K562 (cell line): Measurements from ENCODE around the gene CERS6.

Experiments
- ELK1 ChIP-seq: sonication (generic); formaldehyde crosslinking; IDR thresholded peaks from 2 replicates; pipeline ENCODE4 v1.8.1; 2022; ENCODE audit warnings: missing genetic modification reagents
- ESRRA ChIP-seq: fragments of 450-650 bp; IDR thresholded peaks from 2 replicates; pipeline ENCODE4 v1.6.1; 2014; ENCODE audit warnings: low read depth, mild to moderate bottlenecking, moderate library complexity, borderline replicate concordance
- EZH2 ChIP-seq: IDR thresholded peaks from 2 replicates; pipeline ENCODE4 v1.6.1; 2012; ENCODE audit warnings: low read depth, mild to moderate bottlenecking, inconsistent platforms, low read length, borderline replicate concordance
- GMEB1 ChIP-seq: fragments of 250-450 bp; sonication (Bioruptor Pico); IDR thresholded peaks from 2 replicates; pipeline ENCODE4 v1.4.0; 2020; ENCODE audit warnings: mild to moderate bottlenecking
- NFIC ChIP-seq: fragments of 450-650 bp; IDR thresholded peaks from 2 replicates; pipeline ENCODE4 v1.6.1; 2017; ENCODE audit warnings: mild to moderate bottlenecking, inconsistent platforms
- REST ChIP-seq, 2 experiments: fragments of 450-650 bp; formaldehyde crosslinking in 1 of 2; IDR thresholded peaks; 2 replicates each; pipeline versions ENCODE4 v1.4.0 to v1.6.1; 2014 to 2020; ENCODE audit warnings: mild to moderate bottlenecking in 2 of 2, borderline replicate concordance in 1 of 2, low read depth in 1 of 2
- SP1 ChIP-seq: sonication (generic); formaldehyde crosslinking; IDR thresholded peaks from 2 replicates; pipeline ENCODE4 v1.8.1; 2022; ENCODE audit warnings: mild to moderate bottlenecking, missing genetic modification reagents
- TAF1 ChIP-seq: IDR thresholded peaks from 2 replicates; pipeline ENCODE4 v1.6.1; 2011; ENCODE audit warnings: mild to moderate bottlenecking, low read length, moderate library complexity; ENCODE audit not compliant: insufficient read depth, control insufficient read depth, severe bottlenecking; ENCODE audit errors: extremely low read depth
- ZC3H4 ChIP-seq: sonication (generic); formaldehyde crosslinking; IDR thresholded peaks from 2 replicates; pipeline ENCODE4 v1.9.0; 2021; ENCODE audit warnings: missing genetic modification reagents, borderline replicate concordance
- ZNF174 ChIP-seq: fragments of 250-450 bp; sonication (Bioruptor Pico); IDR thresholded peaks from 2 replicates; pipeline ENCODE4 v1.4.0; 2020; ENCODE audit warnings: mild to moderate bottlenecking
- TF ChIP-seq, protein P1 (sequence below), 2 experiments: fragments of 450-650 bp in 1 of 2; IDR thresholded peaks; 2 replicates each; pipeline ENCODE4 v1.6.1; 2011 to 2017; ENCODE audit warnings: low read depth in 2 of 2, antibody characterized with exemption in 1 of 2, borderline replicate concordance in 1 of 2, low read length in 1 of 2, mild to moderate bottlenecking in 1 of 2, mixed read lengths in 1 of 2; ENCODE audit not compliant: control insufficient read depth in 1 of 2
- TF ChIP-seq, protein P2 (sequence below): fragments of 250-450 bp; sonication (Bioruptor Pico); IDR thresholded peaks from 2 replicates; pipeline ENCODE4 v1.5.0; 2022; ENCODE audit warnings: mild to moderate bottlenecking
- TF ChIP-seq, protein P3 (sequence below): fragments of 250-450 bp; sonication (Bioruptor Pico); IDR thresholded peaks from 2 replicates; pipeline ENCODE4 v1.8.0; 2021; ENCODE audit warnings: moderate library complexity, mild to moderate bottlenecking, inconsistent platforms

- TF ChIP-seq, protein P1, sequence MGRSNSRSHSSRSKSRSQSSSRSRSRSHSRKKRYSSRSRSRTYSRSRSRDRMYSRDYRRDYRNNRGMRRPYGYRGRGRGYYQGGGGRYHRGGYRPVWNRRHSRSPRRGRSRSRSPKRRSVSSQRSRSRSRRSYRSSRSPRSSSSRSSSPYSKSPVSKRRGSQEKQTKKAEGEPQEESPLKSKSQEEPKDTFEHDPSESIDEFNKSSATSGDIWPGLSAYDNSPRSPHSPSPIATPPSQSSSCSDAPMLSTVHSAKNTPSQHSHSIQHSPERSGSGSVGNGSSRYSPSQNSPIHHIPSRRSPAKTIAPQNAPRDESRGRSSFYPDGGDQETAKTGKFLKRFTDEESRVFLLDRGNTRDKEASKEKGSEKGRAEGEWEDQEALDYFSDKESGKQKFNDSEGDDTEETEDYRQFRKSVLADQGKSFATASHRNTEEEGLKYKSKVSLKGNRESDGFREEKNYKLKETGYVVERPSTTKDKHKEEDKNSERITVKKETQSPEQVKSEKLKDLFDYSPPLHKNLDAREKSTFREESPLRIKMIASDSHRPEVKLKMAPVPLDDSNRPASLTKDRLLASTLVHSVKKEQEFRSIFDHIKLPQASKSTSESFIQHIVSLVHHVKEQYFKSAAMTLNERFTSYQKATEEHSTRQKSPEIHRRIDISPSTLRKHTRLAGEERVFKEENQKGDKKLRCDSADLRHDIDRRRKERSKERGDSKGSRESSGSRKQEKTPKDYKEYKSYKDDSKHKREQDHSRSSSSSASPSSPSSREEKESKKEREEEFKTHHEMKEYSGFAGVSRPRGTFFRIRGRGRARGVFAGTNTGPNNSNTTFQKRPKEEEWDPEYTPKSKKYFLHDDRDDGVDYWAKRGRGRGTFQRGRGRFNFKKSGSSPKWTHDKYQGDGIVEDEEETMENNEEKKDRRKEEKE (IDR thresholded peaks at IDR 0.05; ENCODE audit: borderline replicate concordance in 1 of 2, control insufficient read depth in 1 of 2, low read depth in 2 of 2, low read length in 1 of 2), result no peak
- TF ChIP-seq TAF1, result no peak
- no peak for TF ChIP-seq EZH2
- TF ChIP-seq, protein P2, sequence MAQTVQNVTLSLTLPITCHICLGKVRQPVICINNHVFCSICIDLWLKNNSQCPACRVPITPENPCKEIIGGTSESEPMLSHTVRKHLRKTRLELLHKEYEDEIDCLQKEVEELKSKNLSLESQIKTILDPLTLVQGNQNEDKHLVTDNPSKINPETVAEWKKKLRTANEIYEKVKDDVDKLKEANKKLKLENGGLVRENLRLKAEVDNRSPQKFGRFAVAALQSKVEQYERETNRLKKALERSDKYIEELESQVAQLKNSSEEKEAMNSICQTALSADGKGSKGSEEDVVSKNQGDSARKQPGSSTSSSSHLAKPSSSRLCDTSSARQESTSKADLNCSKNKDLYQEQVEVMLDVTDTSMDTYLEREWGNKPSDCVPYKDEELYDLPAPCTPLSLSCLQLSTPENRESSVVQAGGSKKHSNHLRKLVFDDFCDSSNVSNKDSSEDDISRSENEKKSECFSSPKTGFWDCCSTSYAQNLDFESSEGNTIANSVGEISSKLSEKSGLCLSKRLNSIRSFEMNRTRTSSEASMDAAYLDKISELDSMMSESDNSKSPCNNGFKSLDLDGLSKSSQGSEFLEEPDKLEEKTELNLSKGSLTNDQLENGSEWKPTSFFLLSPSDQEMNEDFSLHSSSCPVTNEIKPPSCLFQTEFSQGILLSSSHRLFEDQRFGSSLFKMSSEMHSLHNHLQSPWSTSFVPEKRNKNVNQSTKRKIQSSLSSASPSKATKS (CRISPR knock-in tag), result no peak
- TF ChIP-seq, protein P3, sequence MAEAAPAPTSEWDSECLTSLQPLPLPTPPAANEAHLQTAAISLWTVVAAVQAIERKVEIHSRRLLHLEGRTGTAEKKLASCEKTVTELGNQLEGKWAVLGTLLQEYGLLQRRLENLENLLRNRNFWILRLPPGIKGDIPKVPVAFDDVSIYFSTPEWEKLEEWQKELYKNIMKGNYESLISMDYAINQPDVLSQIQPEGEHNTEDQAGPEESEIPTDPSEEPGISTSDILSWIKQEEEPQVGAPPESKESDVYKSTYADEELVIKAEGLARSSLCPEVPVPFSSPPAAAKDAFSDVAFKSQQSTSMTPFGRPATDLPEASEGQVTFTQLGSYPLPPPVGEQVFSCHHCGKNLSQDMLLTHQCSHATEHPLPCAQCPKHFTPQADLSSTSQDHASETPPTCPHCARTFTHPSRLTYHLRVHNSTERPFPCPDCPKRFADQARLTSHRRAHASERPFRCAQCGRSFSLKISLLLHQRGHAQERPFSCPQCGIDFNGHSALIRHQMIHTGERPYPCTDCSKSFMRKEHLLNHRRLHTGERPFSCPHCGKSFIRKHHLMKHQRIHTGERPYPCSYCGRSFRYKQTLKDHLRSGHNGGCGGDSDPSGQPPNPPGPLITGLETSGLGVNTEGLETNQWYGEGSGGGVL (CRISPR knock-in tag), result no peak
- TF ChIP-seq SP1, result no peak
- TF ChIP-seq ZNF174, result no peak
- TF ChIP-seq REST (IDR thresholded peaks at IDR 0.05; ENCODE audit: borderline replicate concordance), result no peak
- TF ChIP-seq REST (CRISPR knock-in tag; IDR thresholded peaks at IDR 0.05; ENCODE audit: low read depth), result no peak
- TF ChIP-seq GMEB1 (CRISPR knock-in tag), result no peak
- no peak for TF ChIP-seq ELK1
- no peak for TF ChIP-seq ESRRA
- no peak for TF ChIP-seq NFIC
- no peak for TF ChIP-seq ZC3H4 (CRISPR knock-in tag)
These were observed 198.6 kb downstream of the CERS6 start for GRCh38 chr2:168654705-168655104.
